Daoy (cell line): Measurements from ENCODE around the gene COL26A1. TPM values are rescaled to one million over a fixed set of nuclear protein-coding genes. Genes with fewer than 3 reads are reported as not detected.
"Not testable (repeated sequence)": the region's sequence is repeated elsewhere in the genome, so short reads cannot be mapped to it uniquely, and the experiment has no call there.

Experiments
- DNase-seq: peaks from one replicate; pipeline ENCODE4 v3.0.0-alpha.2; 2015; ENCODE audit warnings: low read depth
- total RNA-seq: library from RNA; depleted of rRNA; stranded (reverse); fragments of >200 nt; shearing (Covaris generic); gene quantifications from 2 replicates; pipeline ENCODE4 v1.2.3, GENCODE V29; 2014

The COL26A1 gene
- total RNA-seq, 1 experiment from 2014 or later: 0.11 TPM

GRCh38 chr7:101402081-101402779 lies 39.6 kb downstream of the COL26A1 start:
- DNase-seq: peak; percentile 96

GRCh38 chr7:101402835-101403234 lies 40.2 kb downstream of the COL26A1 start:
- no peak for DNase-seq

- no peak for DNase-seq
These were observed 42.9 kb downstream of the COL26A1 start for GRCh38 chr7:101405474-101406067.

- peak; percentile 68 for DNase-seq
These were observed 48.2 kb downstream of the COL26A1 start for GRCh38 chr7:101410743-101411507.

- no peak for DNase-seq
These were observed 48.8 kb downstream of the COL26A1 start for GRCh38 chr7:101411508-101411874.

- DNase-seq: no peak
These were observed 50.3 kb downstream of the COL26A1 start for GRCh38 chr7:101412976-101413375.

- no peak for DNase-seq
These were observed 56.0 kb downstream of the COL26A1 start for GRCh38 chr7:101418694-101419093.

GRCh38 chr7:101419831-101420230 lies 57.2 kb downstream of the COL26A1 start:
- no peak for DNase-seq

GRCh38 chr7:101420436-101420835 lies 57.8 kb downstream of the COL26A1 start:
- DNase-seq: peak; percentile 79

- DNase-seq: no peak
These were observed 59.9 kb downstream of the COL26A1 start for GRCh38 chr7:101422356-101423195.

GRCh38 chr7:101426303-101427011 lies 63.8 kb downstream of the COL26A1 start:
- DNase-seq: no peak

GRCh38 chr7:101428093-101428866 lies 65.6 kb downstream of the COL26A1 start:
- no peak for DNase-seq

GRCh38 chr7:101432316-101432715 lies 69.6 kb downstream of the COL26A1 start:
- no peak for DNase-seq

- no peak for DNase-seq
These were observed 71.0 kb downstream of the COL26A1 start for GRCh38 chr7:101433688-101434087.

- DNase-seq: not testable (repeated sequence)
These were observed 71.5 kb downstream of the COL26A1 start for GRCh38 chr7:101434155-101434554.

GRCh38 chr7:101435461-101436220 lies 73.0 kb downstream of the COL26A1 start:
- no peak for DNase-seq

- DNase-seq: no peak
These were observed 73.6 kb downstream of the COL26A1 start for GRCh38 chr7:101436221-101436735.

GRCh38 chr7:101436857-101437576 lies 74.3 kb downstream of the COL26A1 start:
- DNase-seq: peak; percentile 73

- no peak for DNase-seq
These were observed 79.2 kb downstream of the COL26A1 start for GRCh38 chr7:101441890-101442289.
